Measurements from ENCODE around the gene AGPAT3.

Gene AGPAT3

DNA sequence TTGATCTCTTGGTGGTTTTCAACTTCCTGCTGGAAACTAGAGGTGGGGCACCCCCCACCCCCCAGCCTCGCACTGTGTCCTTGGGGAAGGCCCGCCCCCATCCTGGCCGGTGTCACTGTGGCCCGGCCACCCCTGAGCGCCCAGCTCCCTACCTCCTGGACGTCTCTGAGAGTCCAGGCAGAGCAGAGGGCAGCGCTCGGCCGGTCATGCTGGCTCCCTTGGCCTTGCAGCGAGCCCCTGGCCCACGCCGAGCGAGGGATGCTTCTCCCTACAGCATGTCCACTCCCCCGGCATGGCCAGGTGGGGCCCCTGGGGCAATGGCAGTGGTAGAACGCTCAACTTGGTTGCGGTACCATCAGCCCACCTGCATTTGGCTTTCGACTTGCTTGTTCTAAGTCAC, 118.4 kb downstream of the AGPAT3 start:
- no peak for DNase-seq

DNA sequence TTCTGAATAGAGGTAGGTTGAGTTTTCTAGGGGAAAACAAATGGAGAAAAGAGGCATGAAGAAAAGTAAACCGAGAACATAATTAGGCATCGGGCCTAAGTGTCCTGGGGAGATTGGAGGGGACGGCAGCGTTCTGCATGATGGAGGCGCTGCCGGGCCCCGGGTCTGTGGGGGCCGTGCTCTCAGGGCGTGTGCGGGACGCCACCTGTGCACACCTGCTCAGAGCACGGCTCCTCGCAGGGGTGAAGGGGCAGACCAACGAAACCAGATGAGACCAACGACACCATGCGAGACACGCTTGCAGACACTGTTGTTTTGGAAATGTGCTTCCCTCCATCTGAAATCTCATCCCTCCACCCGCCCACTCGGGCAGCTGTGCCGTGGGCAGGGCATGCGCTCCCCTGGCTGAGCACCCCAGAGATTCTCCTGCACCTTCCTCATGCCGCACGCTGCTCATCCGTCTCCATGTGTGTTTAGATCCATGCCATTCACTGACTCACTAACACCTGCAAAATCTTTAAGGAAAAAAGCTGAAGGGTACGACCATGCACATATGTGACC, 118.9 kb downstream of the AGPAT3 start:
- DNase-seq = no peak

DNA sequence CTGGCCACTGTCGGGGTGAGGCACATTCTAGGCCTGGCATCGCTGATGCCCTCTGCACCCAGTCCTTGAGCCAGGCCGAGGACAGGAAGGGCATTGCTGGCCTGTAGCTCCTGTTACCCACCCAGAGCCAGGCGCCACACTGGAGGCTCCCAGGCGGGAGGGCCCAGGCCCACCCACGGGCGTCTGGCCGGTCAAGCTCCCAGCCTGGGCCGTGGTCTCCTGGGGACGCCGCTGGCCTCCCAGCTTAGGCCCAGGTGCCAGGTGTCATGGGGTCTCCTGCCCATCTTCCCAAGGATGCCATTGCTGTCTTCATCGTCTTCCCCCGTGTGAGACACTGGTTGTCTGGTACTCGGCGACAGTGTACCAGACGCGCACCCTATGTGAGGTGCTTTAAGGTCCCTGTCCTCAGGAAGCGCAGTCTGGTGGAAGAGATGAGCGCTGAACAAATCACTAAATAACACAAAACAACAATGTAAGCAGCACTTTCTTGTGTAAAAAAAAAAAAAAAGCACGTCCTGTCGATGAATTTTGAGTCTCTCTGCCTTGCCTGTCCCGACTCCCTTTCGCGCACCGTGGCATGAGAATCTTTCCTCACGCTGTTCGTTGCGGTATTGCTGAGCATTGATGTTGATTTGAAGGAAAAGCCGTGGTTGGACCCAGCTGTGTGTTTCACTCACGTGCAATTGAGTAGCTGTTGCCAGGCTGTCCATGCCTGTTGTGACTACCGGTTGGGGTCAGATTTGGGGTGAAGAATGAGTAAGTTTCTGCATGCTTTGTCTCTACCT, 120.1 kb downstream of the AGPAT3 start:
- no peak for DNase-seq

DNA sequence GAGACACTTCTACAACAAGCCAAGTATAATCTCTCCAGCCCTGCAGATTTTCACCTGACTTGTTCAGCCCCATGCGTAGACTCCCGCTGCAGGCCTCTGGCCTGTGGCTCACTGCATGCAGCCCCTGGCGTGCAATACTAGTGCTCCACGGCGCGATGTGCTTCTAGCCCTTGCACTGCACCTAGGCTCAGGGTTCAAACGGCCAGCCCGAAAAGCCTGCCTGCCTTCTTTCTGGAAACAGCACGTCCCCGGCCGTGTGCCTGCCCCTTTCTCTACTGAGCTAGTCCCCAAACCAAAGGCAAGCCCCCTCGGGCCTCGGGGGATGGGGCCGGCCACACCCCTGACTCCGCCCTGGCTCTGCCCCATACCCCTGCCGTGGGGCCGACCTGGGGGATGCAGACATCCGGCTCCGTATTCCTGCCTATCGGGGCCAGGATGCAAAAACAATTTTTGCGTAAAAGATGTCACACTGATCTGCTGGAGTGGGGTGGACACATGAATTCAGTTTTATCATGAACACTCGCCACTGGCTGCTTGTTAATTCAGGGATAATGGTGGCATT, 120.7 kb downstream of the AGPAT3 start:
- no peak for DNase-seq

DNA sequence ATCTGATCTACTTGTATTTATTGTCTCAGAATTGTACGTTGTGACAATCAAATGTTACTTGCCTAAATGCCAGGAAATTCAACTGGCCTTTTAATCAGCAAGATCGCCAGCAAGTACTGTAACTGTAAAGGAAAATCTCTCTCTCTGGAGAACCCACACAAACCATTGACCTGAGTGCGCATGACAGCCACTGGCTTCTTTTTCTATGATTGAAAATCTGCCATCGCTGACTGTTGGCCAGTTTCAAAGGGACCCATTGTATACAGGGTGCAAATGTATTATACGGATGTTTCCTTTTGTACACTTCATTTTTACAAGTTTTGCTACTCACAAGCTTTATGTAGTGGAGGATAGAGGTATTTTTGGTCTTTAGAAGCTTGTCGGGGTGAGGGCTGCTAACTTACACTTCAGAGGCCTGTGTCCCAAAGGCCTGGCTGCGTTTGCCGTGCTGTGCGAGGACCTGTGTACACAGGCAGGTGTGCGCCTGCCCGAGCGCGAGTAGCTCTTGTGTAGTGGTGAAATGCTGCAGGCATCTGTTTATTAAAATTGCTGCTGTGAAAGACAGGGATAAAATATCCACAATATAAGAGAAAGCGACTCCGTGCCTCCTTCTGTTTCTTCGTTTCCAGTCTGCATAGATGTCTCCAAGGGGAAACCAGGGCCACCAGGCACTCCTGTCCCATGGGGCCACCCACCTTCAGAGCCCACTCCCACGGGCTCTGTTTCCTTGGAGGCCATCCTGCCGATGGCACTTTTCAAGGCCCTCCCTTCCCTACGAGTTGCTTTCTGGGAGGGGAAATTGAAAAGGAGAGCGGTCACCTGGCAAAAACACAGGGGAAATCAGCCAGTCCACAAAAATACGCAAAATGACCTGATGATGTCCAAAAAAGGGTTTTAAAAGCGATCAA, 121.8 kb downstream of the AGPAT3 start:
- DNase-seq = no peak

DNA sequence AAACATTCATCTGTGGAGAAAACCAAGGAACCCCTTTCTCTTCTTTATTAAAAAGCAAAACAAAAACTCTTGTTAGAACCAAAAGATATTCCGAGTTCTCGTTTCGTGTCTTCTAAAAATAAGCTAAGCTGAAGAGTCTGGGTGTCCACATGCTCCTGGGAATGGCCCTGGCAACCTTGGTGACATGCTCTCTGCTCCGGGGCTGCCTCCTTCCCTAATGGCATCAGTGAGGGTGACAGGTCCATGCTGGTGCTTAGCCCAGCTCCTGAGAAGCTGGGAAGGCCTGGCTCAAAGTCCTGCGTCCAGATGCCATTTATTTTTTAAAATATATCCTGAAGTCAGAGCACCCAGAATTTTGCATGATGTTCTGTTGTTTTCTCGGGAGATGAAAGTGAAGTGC, 122.5 kb downstream of the AGPAT3 start:
- DNase-seq = no peak

DNA sequence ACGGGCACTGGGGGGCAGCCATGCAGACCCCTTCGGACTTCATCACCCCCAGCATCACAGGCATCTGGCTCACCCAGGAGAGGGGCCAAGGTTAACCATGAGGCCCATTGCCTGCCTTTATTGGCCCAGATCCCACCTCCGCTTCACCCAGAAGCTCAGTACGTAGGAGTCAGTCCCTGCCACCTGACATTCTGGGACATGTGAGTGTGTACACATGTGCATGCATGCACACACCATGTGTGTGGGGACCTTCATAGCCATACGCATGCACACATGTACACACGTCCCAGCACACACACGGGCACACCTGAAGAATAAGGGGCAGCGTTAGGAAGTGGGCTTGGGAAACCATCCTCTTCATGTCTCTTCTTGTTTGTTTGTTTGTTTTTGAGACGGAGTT, 123.0 kb downstream of the AGPAT3 start:
- no peak for DNase-seq

DNA sequence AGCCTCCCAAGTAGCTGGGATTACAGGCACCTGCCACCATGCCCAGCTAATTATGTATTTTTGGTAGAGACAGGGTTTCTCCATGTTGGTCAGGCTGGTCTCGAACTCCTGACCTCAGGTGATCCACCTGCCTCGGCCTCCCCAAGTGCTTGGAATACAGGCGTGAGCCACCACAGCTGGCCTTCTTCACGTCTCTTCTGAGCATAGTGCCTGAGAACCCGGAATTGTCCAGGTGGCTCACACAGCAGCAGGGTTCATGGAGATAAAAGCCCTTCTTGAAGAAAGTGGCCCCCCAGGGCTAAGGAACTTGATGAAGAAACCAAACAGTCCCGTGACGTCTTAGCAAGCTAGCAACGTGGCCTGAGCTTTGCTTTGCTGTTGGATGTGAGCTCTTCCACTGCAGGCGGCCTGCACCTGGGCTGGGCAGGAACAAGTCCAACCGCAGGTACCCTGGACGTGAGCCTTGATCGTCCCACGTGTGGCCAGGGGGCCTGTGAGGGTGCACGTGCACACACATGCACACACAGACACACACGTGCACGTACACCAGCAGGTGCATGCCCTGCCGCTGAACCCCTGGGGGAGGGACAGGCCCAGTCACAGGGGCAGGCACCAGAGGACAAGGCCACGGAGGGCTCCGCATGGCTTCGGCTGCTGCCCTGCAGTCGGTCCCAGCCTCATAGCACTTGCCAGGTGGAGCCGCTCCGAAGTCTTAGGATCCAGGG, 123.6 kb downstream of the AGPAT3 start:
- no peak for DNase-seq

DNA sequence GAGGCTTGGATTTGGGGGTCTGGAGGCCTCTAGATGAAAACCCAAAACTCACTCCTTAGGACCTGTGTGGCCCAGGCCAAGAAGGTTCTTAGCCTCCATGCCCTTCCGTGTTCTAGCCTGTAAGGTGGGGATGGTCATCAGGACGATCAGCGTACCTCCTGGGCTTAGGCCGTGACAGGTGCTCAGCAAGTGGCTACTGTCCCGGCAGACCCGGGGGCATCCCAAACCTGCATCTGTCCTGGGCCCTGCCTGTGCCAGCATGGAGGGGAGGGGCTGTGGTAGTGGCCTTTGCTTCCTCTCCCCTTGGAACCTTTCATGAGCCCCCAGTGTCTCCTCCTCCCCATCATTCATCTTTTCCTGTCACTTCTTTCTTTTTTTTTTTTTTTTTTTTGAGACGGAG, 124.4 kb downstream of the AGPAT3 start:
- DNase-seq = no peak

DNA sequence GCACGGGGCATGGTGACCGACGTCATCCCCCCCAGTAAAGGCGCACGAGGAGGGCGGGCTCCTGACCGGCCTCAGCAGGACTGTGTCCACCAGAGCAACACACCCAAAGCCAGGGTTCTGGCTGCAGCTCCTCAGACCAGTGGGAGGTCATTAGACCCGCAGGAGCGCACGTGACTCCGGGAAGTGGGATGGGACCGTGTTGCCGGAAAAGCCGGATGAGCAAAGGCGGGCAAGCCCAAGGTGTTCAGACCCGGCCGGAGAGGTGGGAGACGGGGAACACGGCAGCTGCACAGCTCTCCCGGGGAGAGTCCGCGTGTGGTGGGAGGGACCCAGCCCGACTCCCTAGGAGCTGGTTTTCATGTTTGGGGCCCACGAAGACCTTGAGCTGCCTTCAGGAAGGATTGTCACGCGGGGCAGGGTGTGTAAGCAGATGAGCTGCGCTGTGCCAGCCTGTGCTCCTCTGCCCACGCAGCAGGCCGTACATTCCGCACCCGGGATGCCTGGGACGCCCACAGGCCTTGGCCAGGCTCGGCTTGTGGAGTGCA, 126.5 kb downstream of the AGPAT3 start:
- DNase-seq = no peak

DNA sequence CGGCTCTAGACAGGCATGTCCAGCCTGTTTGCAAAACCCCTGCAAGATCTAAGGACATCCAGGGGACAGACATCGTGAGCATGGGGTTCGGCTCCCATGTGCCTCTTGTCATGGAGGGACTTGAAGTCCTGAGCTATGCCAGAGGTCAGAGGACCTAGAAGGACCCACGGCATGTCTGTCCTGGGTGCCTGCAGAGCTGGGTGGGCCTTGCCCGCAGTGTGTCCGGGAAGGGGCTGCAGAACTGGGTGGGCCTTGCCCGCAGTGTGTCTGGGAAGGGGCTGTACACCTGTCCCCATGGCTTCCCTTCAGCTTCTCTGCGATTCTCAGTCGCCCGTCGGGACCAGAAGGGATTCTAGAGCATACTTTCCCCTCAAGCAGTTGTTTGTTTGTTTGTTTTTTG, 127.1 kb downstream of the AGPAT3 start:
- no peak for DNase-seq

DNA sequence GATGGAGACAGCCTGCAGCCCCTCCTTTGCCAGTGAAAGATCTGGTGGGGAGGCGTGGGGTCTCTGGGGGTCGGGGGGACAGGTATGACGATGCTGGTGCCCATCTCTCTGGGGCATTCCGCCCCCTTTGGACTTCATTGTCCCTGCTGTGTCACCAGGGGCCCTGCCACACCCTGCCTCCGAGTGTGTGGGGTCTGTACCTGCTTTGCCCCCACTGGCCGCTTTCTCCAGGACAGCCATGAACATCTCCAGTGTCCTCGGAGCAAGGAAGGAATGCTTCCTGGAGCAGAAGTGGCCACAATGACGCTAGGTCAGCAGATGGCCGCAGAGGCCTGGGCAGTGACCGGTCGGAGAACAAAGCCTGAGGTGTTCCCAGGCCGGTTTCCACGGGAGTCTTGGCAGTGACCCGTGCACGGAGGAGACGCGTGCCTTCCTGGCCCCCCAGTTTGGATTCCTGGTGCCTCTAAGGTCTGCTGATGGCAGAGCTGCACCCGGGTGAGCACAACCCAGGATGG, 128.5 kb downstream of the AGPAT3 start:
- DNase-seq = no peak

DNA sequence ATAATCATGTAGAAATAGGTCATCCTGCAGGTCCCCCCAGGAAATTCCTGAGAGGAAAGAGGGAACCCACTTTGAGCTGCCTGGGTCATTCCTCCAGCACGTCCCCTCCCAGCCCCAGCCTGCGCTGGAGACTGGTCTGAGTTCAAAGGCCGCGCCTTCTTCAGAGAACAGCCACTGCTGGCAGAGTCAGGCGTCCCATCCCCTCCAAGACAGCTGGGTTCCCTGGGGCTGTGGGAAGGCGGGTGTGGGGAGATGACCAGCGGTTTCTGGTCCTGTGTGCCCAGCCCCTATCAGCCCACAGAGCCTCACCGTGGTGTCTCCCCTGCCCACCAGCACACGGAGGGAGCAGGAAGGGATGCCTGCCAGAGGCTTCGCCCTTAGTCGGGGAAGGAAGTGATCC, 129.1 kb downstream of the AGPAT3 start:
- no peak for DNase-seq

DNA sequence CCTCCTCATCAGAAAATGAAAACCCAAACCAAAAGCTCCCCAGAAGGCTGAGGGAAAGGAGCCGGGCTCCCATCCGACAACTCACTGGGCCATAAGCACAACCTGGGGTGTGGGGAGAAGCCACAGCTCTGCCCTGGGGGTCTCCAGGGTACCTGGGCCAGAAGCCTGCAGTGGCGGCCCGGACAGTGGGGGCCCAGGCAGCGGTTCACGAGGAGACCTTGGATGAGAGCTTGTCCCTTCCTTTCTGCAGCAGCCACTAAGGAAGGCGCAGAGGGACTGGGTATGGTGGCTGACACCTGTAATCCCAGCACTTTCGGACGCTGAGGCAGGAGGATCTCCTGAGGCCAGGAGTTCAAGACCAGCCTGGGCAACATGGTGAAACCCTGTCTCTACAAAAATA, 129.6 kb downstream of the AGPAT3 start:
- no peak for DNase-seq

DNA sequence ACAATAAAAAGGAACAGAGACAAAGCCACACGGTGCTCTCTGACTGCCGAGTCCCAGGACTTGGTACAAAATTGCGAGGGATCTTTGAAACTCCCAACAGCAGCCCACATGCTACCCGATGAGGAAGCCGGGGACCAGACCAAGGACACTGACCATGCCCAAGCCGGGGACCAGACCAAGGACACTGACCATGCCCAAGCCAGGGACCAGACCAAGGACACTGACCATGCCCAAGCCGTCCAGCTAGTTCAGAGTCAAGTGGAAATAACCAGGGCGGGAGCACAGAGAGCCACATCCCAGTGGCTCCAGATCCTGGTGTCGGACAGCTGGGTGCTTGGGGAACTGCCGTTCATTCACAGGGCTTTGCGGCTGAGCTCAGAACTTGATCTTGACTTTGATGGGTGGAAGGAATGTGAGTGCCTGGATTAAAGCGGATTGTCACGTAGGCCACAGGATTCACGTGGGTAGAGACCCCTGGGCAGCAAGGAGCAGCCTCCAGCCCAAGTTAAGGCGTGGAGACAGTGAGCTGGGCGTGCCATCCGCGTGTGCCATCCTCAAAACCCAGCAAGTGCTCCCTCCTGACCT, 130.6 kb downstream of the AGPAT3 start:
- no peak for DNase-seq

DNA sequence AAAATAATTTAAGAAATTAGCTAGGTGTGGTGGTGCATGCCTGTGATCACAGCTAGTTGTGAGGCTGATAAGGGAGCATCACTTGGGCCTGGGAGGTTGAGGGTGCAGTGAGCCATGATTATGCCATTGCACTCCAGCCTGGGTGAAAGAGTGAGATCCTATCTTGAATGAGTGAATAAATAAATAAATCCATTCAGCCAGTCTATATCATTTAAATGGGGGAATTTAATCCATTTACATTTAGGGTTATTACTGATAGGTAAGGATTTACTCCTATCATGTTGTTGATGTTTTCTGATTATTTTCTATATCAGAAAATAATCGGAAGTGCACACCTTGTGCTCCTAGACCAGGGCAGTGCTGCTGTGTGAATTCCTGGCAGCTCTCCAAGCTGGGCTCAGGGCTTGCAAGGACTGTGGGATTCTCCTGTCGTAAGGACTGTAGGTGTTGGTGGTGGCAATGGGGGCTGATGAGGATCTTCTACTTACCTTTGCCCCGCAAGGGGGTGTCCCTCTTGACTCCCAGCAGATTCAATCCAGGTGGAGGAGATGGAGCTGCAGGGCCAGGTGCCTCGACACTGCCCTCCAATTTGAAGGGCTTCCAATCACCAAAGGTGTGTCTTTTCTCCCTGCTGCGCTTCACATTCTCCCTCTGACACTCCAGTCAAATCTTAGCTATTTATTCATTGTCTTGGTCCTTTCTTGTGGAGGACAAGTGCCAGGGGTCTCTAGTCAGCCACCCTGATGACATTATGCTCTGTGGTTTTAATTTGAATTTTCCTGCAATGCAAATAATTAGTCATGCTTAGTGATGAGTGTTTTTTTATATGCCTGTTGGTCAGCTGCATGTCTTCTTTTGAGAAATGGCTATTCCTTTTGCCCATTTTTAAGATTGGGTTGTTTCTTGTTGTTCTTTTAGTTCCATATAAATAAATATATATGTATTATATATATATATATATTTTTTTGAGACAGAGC, 133.0 kb downstream of the AGPAT3 start:
- no peak for DNase-seq

DNA sequence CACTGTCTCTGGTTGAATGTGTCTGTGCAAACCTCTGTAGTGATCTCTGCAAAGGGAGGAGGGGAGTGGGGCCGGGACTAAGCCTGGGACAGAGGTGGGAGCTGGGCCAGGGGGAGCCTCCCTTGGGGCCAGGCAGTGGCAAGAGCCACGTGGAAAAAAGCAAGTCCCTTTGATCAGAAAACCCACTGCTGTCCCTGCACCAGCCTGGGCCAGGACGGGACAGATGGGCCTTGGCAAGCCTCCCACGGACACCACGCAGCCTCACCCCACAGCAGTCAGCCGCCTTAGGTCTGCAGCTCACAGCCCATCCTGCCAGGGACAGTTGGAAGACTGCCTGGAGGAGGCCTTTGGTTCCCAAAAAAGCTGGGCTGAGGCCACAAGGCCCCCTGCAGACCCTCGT, 135.3 kb downstream of the AGPAT3 start:
- DNase-seq = no peak

DNA sequence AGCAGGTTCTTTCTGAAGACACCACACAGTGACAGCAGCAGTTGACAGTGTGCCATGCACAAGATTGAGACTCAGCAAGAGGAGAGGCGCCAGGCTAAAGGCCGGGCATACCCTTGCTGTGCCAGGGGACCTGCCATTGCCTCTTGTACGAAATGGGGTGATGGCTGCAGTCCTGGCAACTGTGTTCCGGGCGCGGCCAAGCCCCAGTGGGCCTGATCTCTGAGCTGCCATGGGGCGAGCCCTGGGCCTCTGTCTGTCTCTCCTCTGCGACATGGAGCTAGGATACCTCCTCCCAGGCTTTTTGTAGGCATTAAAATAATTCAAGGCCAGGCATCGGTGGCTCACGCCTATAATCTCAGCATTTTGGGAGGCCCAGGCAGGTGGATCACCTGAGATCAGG, 137.5 kb downstream of the AGPAT3 start:
- no peak for DNase-seq

DNA sequence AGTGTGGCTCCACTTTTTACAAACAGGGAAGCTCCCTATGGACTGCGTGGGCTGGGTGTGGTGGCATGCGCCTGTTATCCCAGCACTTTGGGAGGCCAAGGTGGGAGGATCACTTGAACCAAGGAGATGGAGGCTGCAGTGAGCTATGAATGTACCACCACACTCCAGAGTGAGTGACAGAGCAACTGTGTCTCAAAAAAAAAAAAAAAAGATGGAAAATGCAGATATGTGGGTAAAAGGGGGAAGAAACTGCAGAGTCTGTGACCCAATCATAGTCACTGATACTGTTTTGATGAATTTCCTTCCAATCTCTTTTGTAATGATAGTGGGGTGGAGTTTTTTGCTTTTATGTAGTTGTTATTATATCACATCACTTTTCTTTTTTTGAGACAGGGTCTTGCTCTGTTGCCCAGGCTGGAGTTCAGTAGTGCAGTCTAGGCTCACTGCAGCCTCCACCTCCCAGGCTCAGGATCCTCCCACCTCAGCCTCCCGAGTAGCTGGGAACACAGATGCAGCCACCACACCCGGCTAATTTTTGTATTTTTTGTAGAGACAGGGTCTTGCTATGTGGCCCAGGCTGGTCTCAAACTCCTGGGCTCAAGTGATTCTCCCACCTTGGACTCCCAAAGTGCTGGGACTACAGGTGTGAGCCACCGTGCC, 138.4 kb downstream of the AGPAT3 start:
- no peak for DNase-seq

DNA sequence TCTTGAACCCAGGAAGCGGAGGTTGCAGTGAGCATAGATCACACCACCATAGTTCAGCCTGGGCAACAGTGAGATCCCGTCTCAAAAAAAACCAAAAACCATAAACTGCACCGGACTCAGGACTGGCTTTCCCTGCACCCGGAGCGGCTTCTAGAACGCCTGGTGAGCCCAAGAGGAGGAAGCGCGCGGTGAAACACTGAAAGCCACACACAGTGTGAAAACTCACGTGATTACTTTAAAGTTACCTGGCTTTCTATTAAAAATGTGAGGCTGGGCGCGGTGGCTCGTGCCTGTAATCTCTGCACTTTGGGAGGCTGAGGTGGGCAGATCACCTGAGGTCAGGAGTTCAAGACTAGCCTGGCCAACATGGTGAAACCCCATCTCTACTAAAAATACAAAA, 140.0 kb downstream of the AGPAT3 start:
- no peak for DNase-seq

Data from activated CD8-positive, alpha-beta memory T cell treated with anti-CD3 and anti-CD28 coated beads, Interleukin-2, amount 50 U/mL, for 48 hours (primary cell).